CD14-positive monocyte (primary cell): ENCODE measurements around the gene BRCC3. TPM values are rescaled to one million over a fixed set of nuclear protein-coding genes. Genes with fewer than 3 reads are reported as not detected.

Experiments
- DNase-seq, 3 donors: peaks; one replicate each; pipeline ENCODE4 v3.0.0-alpha.2; 2011 to 2022
- H2AFZ ChIP-seq: 2 replicates; pipeline ENCODE4 v1.6.0; 2012; ENCODE audit warnings: mild to moderate bottlenecking, low read depth, low read length, inconsistent platforms; ENCODE audit not compliant: insufficient read depth, poor library complexity, severe bottlenecking
- H3K27ac ChIP-seq, 2 donors: 1 replicate in 1 of 2; 2 replicates in 1 of 2; pipeline ENCODE4 v1.5.1; 2012 to 2013; ENCODE audit warnings: low read length in 2 of 2, control low read depth in 1 of 2, inconsistent platforms in 1 of 2, low read depth in 1 of 2, mild to moderate bottlenecking in 1 of 2
- H3K27me3 ChIP-seq, 2 donors: one replicate each; pipeline versions ENCODE4 v1.6.0 to v1.6.1; 2011 to 2013; ENCODE audit warnings: low read length in 2 of 2; ENCODE audit not compliant: control insufficient read depth in 2 of 2, insufficient read depth in 2 of 2
- H3K36me3 ChIP-seq, 2 donors: replicated peaks in 1 of 2; 1 replicate in 1 of 2; 2 replicates in 1 of 2; pipeline versions ENCODE4 v1.5.1 to v1.6.1; 2012 to 2013; ENCODE audit warnings: low read length in 2 of 2, control low read depth in 1 of 2, inconsistent platforms in 1 of 2, mild to moderate bottlenecking in 1 of 2; ENCODE audit not compliant: insufficient read depth in 2 of 2, control insufficient read depth in 1 of 2
- H3K4me1 ChIP-seq, 2 donors: 1 replicate in 1 of 2; 2 replicates in 1 of 2; pipeline versions ENCODE4 v1.5.1 to v1.6.1; 2012 to 2013; ENCODE audit warnings: low read length in 2 of 2, control low read depth in 1 of 2, inconsistent platforms in 1 of 2, mild to moderate bottlenecking in 1 of 2, moderate library complexity in 1 of 2; ENCODE audit not compliant: insufficient read depth in 2 of 2, control insufficient read depth in 1 of 2
- H3K4me2 ChIP-seq: replicated peaks from 2 replicates; pipeline ENCODE3; 2012; ENCODE audit warnings: low read length, moderate library complexity, mild to moderate bottlenecking; ENCODE audit not compliant: poor library complexity, severe bottlenecking; ENCODE audit errors: extremely low read depth
- H3K4me3 ChIP-seq, 3 experiments: fragments of 200-600 bp in 1 of 3; sonication (generic) in 1 of 3; replicated peaks in 1 of 3; 1 replicate in 2 of 3; 2 replicates in 1 of 3; pipeline ENCODE4 v1.5.1; 2011 to 2013; ENCODE audit warnings: low read length in 3 of 3, mild to moderate bottlenecking in 3 of 3, control low read depth in 2 of 3, low read depth in 2 of 3, inconsistent platforms in 1 of 3, moderate library complexity in 1 of 3
- H3K79me2 ChIP-seq: 2 replicates; pipeline ENCODE4 v1.6.0; 2012; ENCODE audit warnings: mild to moderate bottlenecking, control low read depth, inconsistent platforms, low read length, moderate library complexity; ENCODE audit not compliant: insufficient read depth
- H3K9ac ChIP-seq: 2 replicates; pipeline ENCODE4 v1.6.0; 2017; ENCODE audit warnings: low read length, mild to moderate bottlenecking; ENCODE audit not compliant: insufficient read depth, poor library complexity, severe bottlenecking
- H3K9me3 ChIP-seq, 2 donors: replicated peaks in 1 of 2; 1 replicate in 1 of 2; 2 replicates in 1 of 2; pipeline versions ENCODE4 v1.5.1 to v1.6.1; 2012 to 2013; ENCODE audit warnings: low read length in 2 of 2, control low read depth in 1 of 2; ENCODE audit not compliant: control insufficient read depth in 1 of 2, insufficient read depth in 1 of 2
- H4K20me1 ChIP-seq: 2 replicates; pipeline ENCODE4 v1.6.0; 2012; ENCODE audit warnings: mild to moderate bottlenecking, low read length, control low read depth, moderate library complexity; ENCODE audit not compliant: insufficient read depth
- H3K27ac Mint-ChIP-seq, 7 donors: one replicate each; pipeline ENCODE4 v1.8.0; 2020; ENCODE audit warnings: mild to moderate bottlenecking in 7 of 7, mixed read lengths in 7 of 7, moderate library complexity in 6 of 7, inconsistent platforms in 2 of 7
- H3K27me3 Mint-ChIP-seq, 3 donors: one replicate each; pipeline ENCODE4 v1.8.0; 2021 to 2022; ENCODE audit warnings: low read depth in 3 of 3, mild to moderate bottlenecking in 3 of 3, mixed read lengths in 3 of 3, moderate library complexity in 3 of 3, inconsistent platforms in 1 of 3
- H3K36me3 Mint-ChIP-seq, 2 donors: one replicate each; pipeline ENCODE4 v1.8.0; 2020; ENCODE audit warnings: mixed read lengths in 2 of 2, inconsistent platforms in 1 of 2, mild to moderate bottlenecking in 1 of 2
- H3K4me1 Mint-ChIP-seq: one replicate; pipeline ENCODE4 v1.8.0; 2020; ENCODE audit warnings: mild to moderate bottlenecking, mixed read lengths
- H3K4me3 Mint-ChIP-seq, 2 donors: one replicate each; pipeline ENCODE4 v1.8.0; 2020; ENCODE audit warnings: mild to moderate bottlenecking in 2 of 2, mixed read lengths in 2 of 2, moderate library complexity in 1 of 2
- H3K9me3 Mint-ChIP-seq, 7 donors: one replicate each; pipeline ENCODE4 v1.8.0; 2020 to 2022; ENCODE audit warnings: mixed read lengths in 7 of 7, mild to moderate bottlenecking in 6 of 7, moderate library complexity in 6 of 7, inconsistent platforms in 2 of 7
- CTCF ChIP-seq: fragments of 200-600 bp; IDR thresholded peaks from one replicate; pipeline ENCODE4 v1.8.0; 2022; ENCODE audit warnings: antibody characterized with exemption, mild to moderate bottlenecking
- WGBS: methylation state at CpG from one replicate; pipeline ENCODE4 v1.1.5; 2013; ENCODE audit warnings: missing lambda C conversion rate; ENCODE audit not compliant: insufficient coverage; 5-methylcytosine and 5-hydroxymethylcytosine counted together
- intact Hi-C, 2 donors: fragments of 100-400 bp; cut with micrococcal nuclease; formaldehyde crosslinking; loops; one replicate each; pipeline versions ENCODE4 v1.15.0 to v1.15.1; 2023
- polyA plus RNA-seq, 3 donors: library from polyadenylated mRNA; depleted of rRNA in 1 of 3; unstranded in 2 of 3; stranded (reverse) in 1 of 3; fragments of 300-500 nt in 2 of 3; fragments of >200 nt in 1 of 3; fragmentation: Illumina TruSeq in 2 of 3; gene quantifications; 1 replicate in 2 of 3; 2 replicates in 1 of 3; pipeline ENCODE4 v1.2.3, GENCODE V29; 2012 to 2021

Gene BRCC3
- polyA plus RNA-seq, 3 donors = 8.4 to 21.7 (median 10.0) TPM

- Histone ChIP-seq H3K27ac (no peak overlapping the region), H3K4me2 (no peak overlapping the region), H2AFZ (no peak overlapping the region), H3K4me3 (no peak overlapping the region), H3K9me3 (no peaks in the 10 kb centered on the region), H3K9ac (no peak overlapping the region), H4K20me1 (no peaks in the 10 kb centered on the region), H3K36me3 (no peaks in the 10 kb centered on the region), H3K79me2 (no peaks in the 10 kb centered on the region), H3K27me3 (no peaks in the 10 kb centered on the region), H3K4me1 (no peaks in the 10 kb centered on the region)
- Mint-ChIP-seq H3K36me3 (no peaks in the 10 kb centered on the region), H3K4me3 (no peak overlapping the region), H3K9me3 (peaks cover 0 to 10% (median 3%) of the 10 kb centered on the region in 7 donors), H3K27me3 (peaks cover 0 to 3% (median 3%) of the 10 kb centered on the region in 3 donors), H3K4me1 (no peaks in the 10 kb centered on the region), H3K27ac (no peak overlapping the region)
- 81% methylated on average over 6 of the region's 7 CpGs for WGBS
- DNase-seq = peak; percentile 3 to 6 (median 4)
- TF ChIP-seq CTCF = peak; percentile 57
- intact Hi-C loops = no loop called here
Observed at GRCh38 chrX:155148724-155149537, 77.6 kb downstream of the BRCC3 start.

- no peak overlapping the region for H2AFZ ChIP-seq
- H3K79me2 ChIP-seq = no peaks in the 10 kb centered on the region
- H3K27me3 ChIP-seq = peaks cover 0 to 3% of the 10 kb centered on the region in 2 donors
- no peak overlapping the region for H3K4me3 Mint-ChIP-seq
- H3K4me1 Mint-ChIP-seq = no peaks in the 10 kb centered on the region
- no peak for DNase-seq
- no peaks in the 10 kb centered on the region for H3K9me3 ChIP-seq
- intact Hi-C loops = no loop called here
- no peaks in the 10 kb centered on the region for H3K9me3 Mint-ChIP-seq
- H3K9ac ChIP-seq = no peak overlapping the region
- H3K36me3 ChIP-seq = no peaks in the 10 kb centered on the region
- peaks cover 0 to 2% (median under 1%) of the 10 kb centered on the region in 3 donors for H3K27me3 Mint-ChIP-seq
- no peak overlapping the region for H3K27ac ChIP-seq
- WGBS = no CpG with 5 or more reads among the region's 2 CpGs
- H3K36me3 Mint-ChIP-seq = no peaks in the 10 kb centered on the region
- H3K4me1 ChIP-seq = no peaks in the 10 kb centered on the region
- H3K4me2 ChIP-seq = no peak overlapping the region
- no peak for TF ChIP-seq CTCF
- no peak overlapping the region for H3K4me3 ChIP-seq
- H3K27ac Mint-ChIP-seq = no peak overlapping the region
- no peaks in the 10 kb centered on the region for H4K20me1 ChIP-seq
Observed at GRCh38 chrX:155169881-155170280, 98.6 kb downstream of the BRCC3 start.

Other genes with a start within 250 kb of the BRCC3 start
- gene SMIM9, start 236.8 kb upstream of the BRCC3 start, polyA plus RNA-seq = not detected
- 10 to 100 TPM in 1 of 3 donors, 1 to 10 TPM in 2; 6.7 to 15.3 (median 8.1) TPM for gene F8A1, start 185.2 kb upstream of the BRCC3 start, polyA plus RNA-seq
- gene F8, start 48.8 kb upstream of the BRCC3 start, polyA plus RNA-seq = 1 to 10 TPM; 1.5 to 4.5 (median 4.3) TPM
- 100 to 1,000 TPM in 2 of 3 donors, 10 to 100 TPM in 1; 42.7 to 166 (median 148) TPM for gene FUNDC2, start 44.7 kb upstream of the BRCC3 start, polyA plus RNA-seq
- 10 to 100 TPM in 2 of 3 donors, 1 to 10 TPM in 1; 6.4 to 11.1 (median 10.1) TPM for gene CMC4, start 372 bp upstream of the BRCC3 start, polyA plus RNA-seq
- gene MTCP1, start 372 bp upstream of the BRCC3 start, polyA plus RNA-seq = 10 to 100 TPM in 2 of 3 donors, 1 to 10 TPM in 1; 1.3 to 23.3 (median 14.8) TPM
- 10 to 100 TPM in 2 of 3 donors, 1 to 10 TPM in 1; 9.4 to 65.9 (median 61.1) TPM for gene VBP1, start 145.0 kb downstream of the BRCC3 start, polyA plus RNA-seq
- gene RAB39B, start 193.0 kb downstream of the BRCC3 start, polyA plus RNA-seq = under 1 TPM; 0.20 to 0.41 (median 0.25) TPM